HG02571 (cell line): Measurements from ENCODE around the gene PDCD6IP.
A peak's percentile ranks its signal among the peaks of the same experiment; 100 is the strongest.
"Not testable (repeated sequence)": the region's sequence is repeated elsewhere in the genome, so short reads cannot be mapped to it uniquely, and the experiment has no call there.

ENCODE experiments used
- ATAC-seq: cut with Tn5 transposase; IDR thresholded peaks from one replicate; pipeline ENCODE4 v1.9.1; 2021; ENCODE audit warnings: mild to moderate bottlenecking, moderate library complexity; ENCODE audit not compliant: unreplicated experiment

The PDCD6IP gene

DNA sequence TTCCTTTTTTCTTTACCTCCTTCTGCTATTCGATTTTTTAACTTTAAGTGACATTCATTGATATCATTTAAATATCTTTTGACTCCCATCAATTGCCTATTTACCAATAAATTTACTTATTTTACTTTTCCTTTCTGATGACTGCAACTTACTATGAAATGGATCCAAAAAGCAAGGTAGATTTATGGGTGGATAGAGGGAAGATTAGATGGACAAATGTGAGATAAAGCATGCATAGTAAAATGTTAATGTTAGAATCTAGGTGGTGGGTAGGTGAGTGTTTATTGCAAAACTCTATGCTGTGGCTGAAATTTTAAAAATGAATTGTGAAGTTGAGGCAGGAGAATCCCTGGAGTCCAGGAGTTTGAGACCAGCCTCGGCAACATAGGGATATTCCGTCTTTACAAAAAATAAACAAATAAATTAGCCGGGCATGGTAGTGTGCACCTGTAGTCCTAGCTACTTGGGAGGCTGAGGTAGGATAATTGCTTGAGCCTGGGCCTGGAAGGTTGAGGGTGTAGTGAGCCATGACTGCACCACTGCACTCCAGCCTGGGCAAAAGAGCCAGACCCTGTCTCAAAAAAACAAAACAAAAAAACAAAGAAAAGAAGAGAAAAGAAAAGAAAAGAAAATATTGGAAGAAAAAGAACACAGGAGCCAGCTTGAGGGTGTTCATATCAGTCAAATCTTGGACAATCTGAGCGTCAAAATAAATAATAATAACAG lies 6.1 kb upstream of the PDCD6IP start:
- no peak for ATAC-seq

DNA sequence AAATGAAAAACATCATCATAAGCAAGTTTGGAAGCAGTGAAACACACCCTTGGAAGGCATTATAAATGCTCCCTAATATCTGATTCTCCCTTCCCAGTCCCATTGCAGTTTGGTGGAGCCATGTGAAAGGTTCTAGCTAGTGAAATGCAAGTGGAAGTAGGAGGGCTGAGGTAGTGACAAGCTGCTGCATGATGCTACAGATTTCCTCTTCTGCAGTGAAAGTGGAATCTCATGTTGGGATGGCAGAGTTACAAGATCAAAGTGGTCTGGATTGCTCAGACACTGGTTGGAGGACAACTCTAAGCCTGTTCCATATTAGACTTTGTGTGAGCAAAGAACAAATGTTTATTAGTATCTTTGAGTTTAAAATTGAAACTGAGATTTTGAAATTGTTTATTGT lies 3.3 kb upstream of the PDCD6IP start:
- no peak for ATAC-seq

DNA sequence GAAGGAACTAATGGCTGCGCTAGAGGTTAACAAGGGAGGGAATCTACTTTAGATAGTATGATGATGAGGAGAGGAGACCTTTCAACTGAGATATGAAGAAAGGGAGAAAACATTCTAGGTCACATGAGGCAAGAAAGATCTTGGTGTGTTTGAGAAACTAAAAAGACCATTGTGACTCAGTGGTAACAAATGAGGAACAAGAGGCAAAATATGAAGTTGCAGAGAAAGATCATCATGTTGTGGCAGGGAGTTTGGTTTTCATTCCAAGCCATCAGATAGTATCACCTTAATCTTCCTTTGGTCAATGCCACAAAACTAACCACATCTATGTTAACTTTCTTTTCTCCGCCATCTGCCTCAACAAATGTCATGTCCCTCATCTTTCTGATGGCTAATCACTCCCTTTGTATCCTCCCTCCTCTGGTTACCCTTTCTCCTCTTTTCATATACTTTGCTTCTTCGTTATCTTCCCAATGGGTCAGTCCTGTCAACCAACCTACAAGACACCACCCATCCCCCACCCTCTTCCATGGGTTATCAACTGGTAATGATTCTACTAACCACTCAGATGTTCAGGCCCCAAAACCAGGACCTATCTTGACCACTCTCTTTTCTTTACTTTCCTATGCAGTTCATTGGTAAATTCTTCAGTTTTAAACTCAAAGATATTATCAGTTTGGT lies 2.4 kb upstream of the PDCD6IP start:
- no peak for ATAC-seq

DNA sequence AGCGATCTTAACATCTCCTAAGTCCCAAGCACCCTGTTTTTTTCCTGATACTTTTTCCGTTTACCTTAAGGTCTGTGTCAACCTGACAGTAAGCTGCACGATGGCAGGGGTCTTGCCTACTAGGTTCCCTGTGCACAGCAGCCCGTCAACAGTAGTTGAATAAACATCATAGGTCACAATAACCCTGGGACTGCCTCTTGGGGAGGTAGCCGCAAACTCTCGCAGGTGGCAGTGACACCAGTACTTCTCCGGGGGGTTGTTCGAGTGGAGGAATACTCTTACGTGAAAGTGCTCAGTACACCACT lies 365 bp upstream of the PDCD6IP start:
- peak; percentile 42 for ATAC-seq

DNA sequence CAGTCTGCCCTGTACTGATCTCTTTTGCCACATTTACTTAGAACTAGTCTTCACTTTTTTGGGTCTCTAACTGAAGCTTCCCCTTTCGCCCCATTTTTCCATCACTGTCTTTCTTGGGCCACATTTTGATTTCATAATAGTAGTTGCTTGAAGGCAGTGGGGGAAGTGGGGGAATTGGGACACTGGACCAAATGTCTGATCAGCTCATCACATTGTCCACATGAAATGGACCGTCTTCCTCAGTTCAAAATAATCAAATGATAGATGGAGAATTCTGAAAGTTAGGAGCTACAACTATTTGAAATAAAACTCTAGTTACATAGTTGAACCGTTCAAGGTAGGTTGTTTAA lies 747 bp downstream of the PDCD6IP start:
- ATAC-seq, result no peak

DNA sequence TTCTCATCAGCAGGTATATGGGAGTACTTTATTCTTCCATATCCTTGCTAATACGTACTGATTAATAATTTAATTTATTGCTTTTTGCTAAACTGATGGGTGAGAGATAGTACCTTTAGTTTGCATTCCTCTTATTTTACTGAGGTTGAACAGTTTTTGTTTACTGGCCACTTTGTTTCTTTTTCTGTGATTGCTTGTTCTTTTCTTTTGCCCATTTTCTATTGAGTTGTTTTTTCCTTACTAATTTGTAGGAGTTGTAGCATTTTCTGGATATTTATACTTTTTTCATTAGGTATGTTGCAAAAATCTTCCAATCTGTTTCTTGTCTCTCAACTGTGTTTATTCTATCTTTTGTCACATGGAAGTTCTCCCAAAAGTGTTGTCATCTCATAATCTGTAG lies 4.8 kb downstream of the PDCD6IP start:
- no peak for ATAC-seq

DNA sequence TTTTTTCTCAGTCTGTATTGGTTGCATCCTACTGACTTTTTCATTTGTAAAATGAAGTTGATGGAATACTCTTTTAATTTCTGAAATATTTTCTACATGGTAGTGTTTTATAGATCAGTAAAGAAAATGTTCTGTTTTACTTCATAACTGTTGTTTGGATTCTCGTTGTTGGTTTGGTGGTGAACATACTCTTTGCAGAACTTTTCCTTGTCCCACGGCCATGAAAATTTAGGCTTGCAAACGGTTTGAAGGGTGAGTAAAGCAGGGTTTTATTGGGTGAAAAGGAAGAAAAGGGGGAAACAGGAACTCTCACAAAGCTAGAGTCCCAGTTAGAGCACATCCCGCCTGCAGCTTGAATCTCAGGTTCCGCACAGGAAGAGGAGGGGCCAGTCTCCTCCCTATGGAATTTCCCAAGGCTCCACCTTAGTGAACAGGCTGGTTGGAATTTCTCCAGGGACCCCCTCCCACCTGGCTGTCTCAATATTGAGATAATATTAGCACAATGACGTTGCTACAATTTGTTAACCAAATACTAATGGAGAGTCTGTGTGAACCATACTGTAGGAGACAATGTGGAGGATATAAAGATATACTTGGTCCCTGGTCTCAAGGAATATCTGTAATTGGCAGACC lies 5.6 kb downstream of the PDCD6IP start:
- ATAC-seq, result no peak

DNA sequence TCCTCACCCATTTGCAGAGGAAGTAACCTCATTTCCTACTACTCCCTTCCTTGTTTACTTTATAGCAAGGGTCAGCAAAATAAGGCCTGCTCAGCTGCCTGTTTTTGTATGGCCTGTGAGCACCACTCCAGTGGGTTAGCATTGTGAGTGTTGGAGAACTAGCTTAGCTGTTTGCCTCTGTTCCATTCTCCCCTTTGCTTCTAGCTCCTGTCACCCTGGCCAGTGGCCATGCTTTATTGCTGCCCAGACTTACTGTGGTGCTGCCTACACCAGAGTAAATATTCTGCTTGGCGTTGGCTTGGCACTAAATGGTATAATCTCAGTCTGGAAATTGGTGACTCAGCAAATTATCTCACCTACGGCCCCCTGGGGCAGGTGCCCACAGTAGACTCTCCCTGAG lies 8.8 kb downstream of the PDCD6IP start:
- ATAC-seq, result no peak

DNA sequence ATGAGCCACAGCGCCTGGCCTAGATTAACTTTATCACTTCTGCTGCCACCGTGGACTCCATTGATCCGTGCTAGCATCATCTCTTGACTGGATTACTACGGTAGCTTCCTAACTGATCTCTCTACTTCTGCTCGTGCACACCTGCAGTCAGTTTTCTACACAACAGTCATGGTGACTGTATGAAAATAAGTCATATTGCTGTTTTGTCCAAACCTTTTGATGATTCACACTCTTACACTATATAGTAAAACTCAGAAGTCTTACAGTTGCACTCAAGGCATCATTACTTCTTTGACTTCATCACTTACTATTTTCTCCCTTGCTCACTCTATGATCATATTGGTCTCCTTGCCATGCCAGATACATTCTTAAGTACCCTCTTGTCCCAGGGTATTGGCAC lies 10.1 kb downstream of the PDCD6IP start:
- ATAC-seq, result no peak

DNA sequence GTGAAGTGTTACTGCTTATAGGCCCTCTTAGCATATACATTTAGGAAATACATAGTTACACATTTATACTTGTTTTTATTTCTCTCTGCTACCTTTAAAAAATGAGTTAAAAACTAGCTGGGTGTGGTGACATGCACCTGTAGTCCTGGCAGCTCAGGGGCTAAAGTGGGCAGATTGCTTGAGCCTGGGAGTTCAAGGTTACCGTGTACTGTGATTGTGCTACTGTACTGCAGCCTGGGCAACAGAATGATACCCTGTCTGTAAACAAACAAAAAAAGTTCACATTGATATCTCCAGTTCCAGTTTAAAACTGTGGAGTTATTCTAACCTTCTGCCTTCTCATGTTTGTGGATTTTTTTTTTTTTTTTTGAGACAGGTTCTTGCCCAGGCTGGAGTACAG lies 12.1 kb downstream of the PDCD6IP start:
- ATAC-seq, result no peak

DNA sequence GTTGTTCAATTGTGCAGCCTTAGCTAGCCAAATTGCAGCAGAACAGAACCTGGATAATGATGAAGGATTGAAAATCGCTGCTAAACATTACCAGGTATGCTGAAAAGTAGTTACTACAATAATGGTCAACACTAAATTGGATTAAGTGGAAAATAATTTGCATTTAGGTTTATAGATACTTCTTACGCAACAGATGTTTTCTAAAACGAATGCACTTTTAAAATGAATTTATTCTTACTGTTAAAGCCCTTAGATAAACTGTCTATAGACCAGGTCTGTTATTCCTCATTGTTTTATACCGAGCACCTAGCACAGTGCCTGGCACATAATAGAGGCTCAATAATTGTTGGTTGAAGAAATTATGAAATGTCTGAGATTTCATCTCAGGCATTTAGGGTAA lies 23.6 kb downstream of the PDCD6IP start:
- no peak for ATAC-seq

DNA sequence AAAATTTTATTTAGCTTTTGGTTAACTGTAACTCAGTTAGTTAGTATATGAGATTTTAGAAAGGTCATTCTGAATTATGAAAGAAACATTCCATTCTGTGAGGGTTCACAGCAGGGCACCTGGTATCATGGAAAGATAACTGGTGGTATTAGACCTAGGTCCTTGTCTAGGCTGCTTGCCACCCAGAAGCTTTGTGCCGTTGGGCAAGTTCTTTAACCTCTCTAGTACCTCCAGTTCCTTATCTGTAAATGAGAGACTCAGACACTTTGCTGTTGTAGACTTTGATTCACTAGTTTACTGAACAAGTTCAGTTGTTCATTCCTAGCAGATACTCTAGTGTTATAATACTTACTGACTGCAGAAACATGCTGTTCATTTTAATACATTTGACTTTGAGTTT lies 25.4 kb downstream of the PDCD6IP start:
- no peak for ATAC-seq

DNA sequence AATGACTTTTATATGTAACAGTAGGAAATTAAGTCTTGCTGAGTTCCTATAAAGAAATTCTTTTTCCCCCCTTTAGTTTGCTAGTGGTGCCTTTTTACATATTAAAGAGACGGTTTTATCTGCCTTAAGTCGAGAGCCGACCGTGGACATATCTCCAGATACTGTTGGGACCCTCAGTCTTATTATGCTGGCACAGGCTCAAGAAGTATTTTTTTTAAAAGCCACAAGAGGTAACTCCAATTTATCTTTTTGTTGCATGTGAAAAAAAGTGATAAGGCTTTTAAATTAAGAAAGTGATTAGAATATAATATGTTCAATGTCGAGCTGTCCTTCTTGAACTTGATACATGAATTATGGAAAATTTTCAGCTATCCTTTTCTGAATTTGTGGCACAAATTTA lies 26.7 kb downstream of the PDCD6IP start:
- no peak for ATAC-seq

DNA sequence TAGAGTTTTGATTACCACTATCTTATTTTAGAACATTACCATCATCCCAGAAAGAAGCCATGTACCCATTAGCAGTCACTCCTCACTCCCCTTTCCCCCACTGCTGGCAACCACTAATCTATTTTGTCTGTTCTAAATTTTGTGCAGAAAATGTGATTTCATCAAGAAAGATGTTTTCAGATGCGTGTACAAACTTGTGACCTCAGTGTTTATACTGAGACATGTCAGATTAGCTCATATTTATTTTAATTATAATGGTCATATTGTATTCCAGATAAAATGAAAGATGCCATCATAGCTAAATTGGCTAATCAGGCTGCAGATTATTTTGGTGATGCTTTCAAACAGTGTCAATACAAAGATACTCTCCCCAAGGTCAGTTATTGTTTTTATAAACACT lies 27.8 kb downstream of the PDCD6IP start:
- no peak for ATAC-seq

DNA sequence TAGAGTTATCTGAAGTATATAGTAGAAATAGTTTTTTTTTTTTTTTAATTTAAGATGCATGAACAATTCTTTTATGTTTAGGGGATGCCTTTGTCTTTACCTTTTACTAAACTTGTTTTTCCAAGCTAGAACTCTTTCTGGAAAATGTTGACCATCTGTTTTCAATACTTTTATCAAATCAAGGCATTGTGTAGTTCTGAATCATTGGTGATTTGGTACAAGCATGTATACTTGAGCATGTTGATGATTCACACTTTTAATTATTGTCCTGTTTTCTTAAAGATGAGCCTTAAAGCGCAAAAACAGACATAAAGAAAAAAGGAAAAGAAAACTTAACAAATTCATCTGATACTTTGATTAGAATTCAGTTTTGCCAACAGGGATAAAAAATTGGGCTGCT lies 28.3 kb downstream of the PDCD6IP start:
- ATAC-seq, result no peak

DNA sequence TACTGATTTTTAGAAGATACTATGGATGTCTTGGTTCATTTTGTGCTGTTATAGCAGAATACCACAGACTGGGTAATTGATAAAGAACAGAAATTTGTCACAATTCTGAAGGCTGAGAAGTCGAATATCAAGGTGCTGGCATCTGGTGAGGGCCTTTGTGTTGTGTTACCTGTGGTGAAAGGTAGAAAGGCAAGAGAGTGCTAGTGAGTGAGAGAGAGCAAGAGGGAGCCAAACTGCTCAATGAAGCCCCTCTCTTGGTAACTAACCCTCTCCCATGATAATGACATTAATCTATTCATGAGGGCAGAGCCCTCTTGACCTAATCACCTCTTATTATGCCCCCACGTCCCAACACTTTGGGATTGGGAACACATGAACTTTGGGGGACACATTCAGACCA lies 31.3 kb downstream of the PDCD6IP start:
- no peak for ATAC-seq

DNA sequence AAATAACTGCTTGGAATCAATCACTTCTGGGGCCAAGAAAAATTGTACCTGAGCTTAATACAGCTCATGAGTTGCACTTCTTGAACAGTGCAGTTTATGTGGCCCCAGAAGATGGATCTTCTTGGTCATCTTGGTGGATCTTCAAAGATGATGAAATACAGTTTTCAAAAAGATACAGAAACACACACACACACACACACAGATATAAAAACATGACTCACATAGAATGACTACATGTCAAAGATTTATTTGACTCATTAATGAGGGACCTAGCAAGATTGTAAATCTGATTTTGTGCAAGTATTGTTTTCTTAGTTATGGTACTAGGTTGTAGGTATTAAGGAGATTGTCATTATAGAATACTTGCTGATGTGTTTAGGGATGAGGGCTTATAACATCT lies 32.6 kb downstream of the PDCD6IP start:
- ATAC-seq, result no peak

DNA sequence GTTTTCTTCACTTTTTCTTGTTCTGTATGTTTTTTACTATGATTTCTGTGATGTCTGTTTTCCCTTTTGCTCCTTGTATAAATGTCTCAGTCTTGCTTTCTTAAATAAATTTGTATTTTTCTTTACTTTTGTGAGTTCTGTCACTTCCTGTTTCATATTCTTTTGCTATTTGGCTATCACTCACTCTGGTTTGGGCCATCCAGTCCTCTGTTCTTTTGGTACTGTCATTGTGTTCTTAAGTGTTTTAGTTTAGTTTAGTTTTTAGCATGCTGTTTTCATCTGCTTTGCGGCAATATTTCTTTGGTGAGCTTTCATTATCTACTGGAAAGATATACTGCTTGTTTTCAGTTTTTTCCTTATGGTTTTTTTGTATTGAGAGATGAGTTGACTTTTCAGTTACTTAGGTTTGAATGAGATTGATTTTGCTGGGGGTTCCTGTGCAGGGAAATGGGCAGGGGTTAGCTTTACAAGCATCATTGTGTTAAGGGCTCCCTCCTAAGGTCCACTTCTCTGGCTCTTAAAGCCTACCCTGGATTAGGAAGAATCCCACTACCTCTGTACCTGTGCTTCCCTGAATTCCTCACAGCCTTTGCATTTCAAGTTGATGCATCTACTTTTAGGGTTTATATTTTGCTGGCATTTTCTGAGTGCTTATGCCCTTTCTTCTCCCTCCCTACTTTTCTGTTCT lies 35.1 kb downstream of the PDCD6IP start:
- ATAC-seq, result no peak

DNA sequence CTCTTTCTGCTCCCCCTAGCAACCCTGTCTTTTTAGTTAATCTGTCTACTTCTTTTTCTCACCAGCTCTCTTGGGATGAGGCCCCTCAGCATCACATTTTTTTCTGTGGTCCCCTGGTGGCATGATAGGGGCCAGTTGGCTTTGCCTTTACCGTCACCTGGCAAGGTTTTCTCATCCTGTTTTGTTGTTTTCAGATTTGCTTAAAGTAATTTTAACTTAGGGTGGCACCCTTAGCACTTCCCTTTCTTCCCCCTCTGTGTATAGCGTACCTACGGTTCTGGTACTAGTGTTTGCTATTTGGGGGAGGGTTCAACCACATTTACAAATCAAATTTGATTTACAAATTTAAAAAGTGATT lies 35.6 kb downstream of the PDCD6IP start:
- ATAC-seq, result no peak

DNA sequence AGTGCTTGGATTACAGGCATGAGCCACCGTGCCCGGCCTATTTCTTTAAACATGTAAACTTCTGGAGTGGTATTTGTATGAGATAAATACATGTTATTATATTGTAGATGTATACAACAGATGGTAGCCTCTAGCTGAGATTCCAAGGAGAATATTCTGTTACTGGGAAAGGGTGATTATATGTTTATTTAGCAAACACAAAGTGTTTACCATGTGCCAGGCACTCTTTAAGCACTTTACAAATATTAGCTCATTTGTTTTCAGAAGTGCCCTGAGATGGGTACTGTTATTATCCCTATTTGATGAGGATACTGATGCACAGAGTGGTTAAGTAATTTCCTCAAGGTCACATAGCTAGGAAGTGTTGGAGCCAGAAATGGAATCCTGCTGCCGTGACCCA lies 38.8 kb downstream of the PDCD6IP start:
- not testable (repeated sequence) for ATAC-seq

DNA sequence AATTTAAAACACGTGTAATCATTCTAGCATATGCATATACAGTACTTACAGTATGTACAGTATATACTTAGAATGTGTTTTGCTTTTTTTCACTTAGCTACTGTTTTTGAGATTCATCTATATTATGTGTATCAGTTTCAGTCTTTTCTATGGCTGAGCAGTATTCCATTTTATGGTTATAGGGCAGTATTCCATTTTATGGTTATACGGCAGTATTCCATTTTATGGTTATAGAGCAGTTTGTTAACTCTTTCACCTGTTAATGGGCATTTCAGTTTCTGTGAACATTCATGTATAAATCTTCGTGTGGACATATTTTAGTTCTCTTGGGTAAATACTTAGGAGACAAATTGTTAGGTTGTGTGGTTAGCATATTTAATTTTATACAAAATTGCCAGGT lies 40.9 kb downstream of the PDCD6IP start:
- ATAC-seq, result no peak

DNA sequence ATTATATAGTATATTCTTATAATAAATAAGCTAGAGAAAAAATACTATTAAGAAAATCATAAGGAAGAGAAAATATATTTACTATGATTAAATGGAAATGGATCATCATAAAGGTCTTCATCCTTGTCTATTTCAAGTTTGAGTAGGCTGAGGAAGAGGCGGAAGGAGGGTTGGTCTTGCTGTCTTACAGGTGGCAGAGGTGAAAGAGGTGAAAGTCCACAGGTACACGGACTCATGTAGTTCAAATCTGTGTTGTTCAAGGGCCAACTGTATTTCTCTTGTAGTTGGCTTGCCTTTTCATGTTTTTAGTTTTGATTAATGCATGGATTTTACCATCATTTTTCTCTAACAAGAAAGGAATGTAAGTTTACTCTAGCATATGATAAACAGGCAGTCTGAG lies 41.7 kb downstream of the PDCD6IP start:
- ATAC-seq, result no peak
